ENCODE data around the gene ELMOD2. TPM values are rescaled to one million over a fixed set of nuclear protein-coding genes. Genes with fewer than 3 reads are reported as not detected.

The ELMOD2 gene
- total and polyA plus RNA-seq, 2 of the 13 experiments (the other 11 are each of a cell fraction or from before 2014, with no cell fraction given): 10.2 to 38.1 TPM

GRCh38 chr4:140602714-140603113 lies 78.7 kb downstream of the ELMOD2 start (continued):
- TF ChIP-seq MNT (IDR thresholded peaks at IDR 0.05): no peak

GRCh38 chr4:140603286-140603685 lies 79.3 kb downstream of the ELMOD2 start:
- Histone ChIP-seq H3K4me3 (replicated peaks in 1 of 3; ENCODE audit: insufficient read depth in 1 of 3, low read depth in 2 of 3, low read length in 3 of 3) (no peak overlapping the region), H3K27ac (ENCODE audit: extremely low read length, insufficient read depth, low read length) (no peak overlapping the region), H4K20me1 (ENCODE audit: insufficient read depth, low read length) (no peaks in the 10 kb centered on the region), H3K9me3 (ENCODE audit: low read length) (no peaks in the 10 kb centered on the region), H3K27me3 (ENCODE audit: control insufficient read depth in 1 of 2, insufficient read depth in 2 of 2, low read length in 2 of 2) (peaks cover 0 to 7% of the 10 kb centered on the region in 2 experiments; a peak in 3 of 5 replicates), H3K79me2 (ENCODE audit: insufficient read depth, low read length) (no peaks in the 10 kb centered on the region), H2AFZ (ENCODE audit: low read length) (no peak overlapping the region), H3K4me1 (ENCODE audit: insufficient read depth, low read length) (peaks cover 7% of the 10 kb centered on the region), H3K4me2 (ENCODE audit: low read depth, low read length) (no peak overlapping the region), H3K36me3 (replicated peaks in 1 of 2; ENCODE audit: control insufficient read depth in 1 of 2, insufficient read depth in 2 of 2, low read length in 2 of 2) (no peaks in the 10 kb centered on the region), H3K9ac (ENCODE audit: insufficient read depth, low read depth, low read length) (no peak overlapping the region)
- intact Hi-C loops (cut with micrococcal nuclease; ENCODE audit: unreplicated experiment): no loop called here
- in situ Hi-C loops (cut with HindIII; ENCODE audit: extremely low pct_ligation_motif_present, low pct_unique_long_range_greater_than_20kb): loop anchor here (10.0 kb wide), 1 partner anchor 252 kb away; no protein-coding TSS in a partner anchor
- DNase-seq (ENCODE audit: low spot score) (no peak), FAIRE-seq (no peak), ATAC-seq (no peak)
- WGBS (ENCODE audit: low lambda C conversion rate): no CpG with 5 or more reads among the region's 2 CpGs
- CTCF ChIA-PET (ENCODE audit: low intra/inter-chr PET ratio, low total read pairs): no interaction called here
- BruUV-seq (replicated peaks): no TSS peak
- POLR2A ChIA-PET: no interaction called here
- no peak for TF ChIP-seq ZMYM4 (CRISPR knock-in tag; IDR thresholded peaks at IDR 0.05)
- no peak for TF ChIP-seq SOX13 (IDR thresholded peaks at IDR 0.05)
- TF ChIP-seq SOX13 (CRISPR knock-in tag; conservative IDR thresholded peaks at IDR 0.05 in 1 of 2, IDR thresholded peaks at IDR 0.05 in 1 of 2): no peak
- TF ChIP-seq BORCS8-MEF2B (CRISPR knock-in tag; IDR thresholded peaks at IDR 0.05): no peak
- no peak for TF ChIP-seq ZFP82 (CRISPR knock-in tag; IDR thresholded peaks at IDR 0.05; ENCODE audit: borderline replicate concordance)
- no peak for TF ChIP-seq MED1 (CRISPR knock-in tag; IDR thresholded peaks at IDR 0.05)
- TF ChIP-seq SMYD3 (CRISPR knock-in tag; IDR thresholded peaks at IDR 0.05): no peak
- no peak for TF ChIP-seq RELA (CRISPR knock-in tag; IDR thresholded peaks at IDR 0.05)
- TF ChIP-seq HINFP (CRISPR knock-in tag; IDR thresholded peaks at IDR 0.05; ENCODE audit: low read depth): no peak
- TF ChIP-seq DNMT3B (CRISPR knock-in tag; conservative IDR thresholded peaks at IDR 0.05): no peak
- no peak for TF ChIP-seq ZNF354B (CRISPR knock-in tag; IDR thresholded peaks at IDR 0.05)
- TF ChIP-seq NR3C1 (CRISPR knock-in tag; IDR thresholded peaks at IDR 0.05): no peak
- no peak for TF ChIP-seq ZNF296 (CRISPR knock-in tag; conservative IDR thresholded peaks at IDR 0.05)
- no peak for TF ChIP-seq GPN1 (CRISPR knock-in tag; IDR thresholded peaks at IDR 0.05; ENCODE audit: borderline replicate concordance)
- TF ChIP-seq ZBTB44 (CRISPR knock-in tag; IDR thresholded peaks at IDR 0.05): no peak
